Stimulated activated CD8-positive, alpha-beta memory T cell treated with anti-CD3 and anti-CD28 coated beads, Interleukin-15, amount 100 ng/mL, for 48 hours (primary cell): ENCODE data around the gene IFNGR2.
A peak's percentile ranks its signal among the peaks of the same experiment; 100 is the strongest.
"Not testable (repeated sequence)": the region's sequence is repeated elsewhere in the genome, so short reads cannot be mapped to it uniquely, and the experiment has no call there.

Source experiments
- DNase-seq, 2 donors: peaks; one replicate each; pipeline ENCODE4 v3.0.0-alpha.2; 2020; ENCODE audit warnings: low read depth in 2 of 2

Gene IFNGR2

DNA sequence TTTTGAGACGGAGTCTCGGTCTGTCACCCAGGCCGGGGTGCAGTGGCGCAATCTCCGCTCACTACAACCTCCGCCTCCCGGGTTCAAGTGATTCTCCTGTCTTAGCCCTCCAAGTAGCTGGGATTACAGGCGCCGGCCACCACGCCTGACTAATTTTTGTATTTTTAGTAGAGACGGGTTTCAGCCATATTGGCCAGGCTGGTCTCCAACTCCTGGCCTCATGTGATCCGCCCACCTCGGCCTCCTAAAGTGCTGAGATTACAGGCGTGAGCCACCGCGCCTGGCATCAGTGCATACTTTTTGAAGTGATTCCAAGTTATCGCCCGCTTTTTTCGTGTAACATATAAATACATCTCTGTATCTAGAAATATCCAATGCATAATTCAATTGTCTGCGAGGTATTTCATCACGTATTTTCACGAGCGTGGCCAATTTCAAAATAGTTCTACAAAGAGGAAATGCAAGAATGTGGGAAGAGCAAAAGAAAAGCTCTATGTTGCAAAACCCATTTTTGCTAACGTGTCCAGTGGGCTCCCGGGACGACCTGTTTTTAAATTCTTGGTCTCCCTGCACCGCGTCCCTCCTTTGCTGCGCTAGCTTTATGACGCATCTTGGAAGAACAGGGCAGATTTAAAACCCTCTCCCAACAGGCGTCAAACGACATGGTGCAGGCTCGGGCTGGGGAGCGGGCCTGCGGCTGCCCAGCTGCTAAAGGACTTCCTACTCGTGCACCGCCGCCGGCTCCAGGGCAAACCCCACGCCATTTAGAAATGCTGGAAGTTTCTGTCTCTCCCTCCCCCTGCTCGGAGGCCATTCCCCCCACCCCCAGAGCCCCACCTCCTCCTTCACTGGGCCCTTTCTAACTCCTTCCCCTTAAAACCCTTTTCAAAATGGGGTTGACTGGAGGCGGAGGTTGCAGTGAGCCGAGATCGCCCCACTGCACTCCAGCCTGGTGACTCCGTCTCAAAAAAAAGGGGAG, 923 bp upstream of the IFNGR2 start:
- no peak for DNase-seq

DNA sequence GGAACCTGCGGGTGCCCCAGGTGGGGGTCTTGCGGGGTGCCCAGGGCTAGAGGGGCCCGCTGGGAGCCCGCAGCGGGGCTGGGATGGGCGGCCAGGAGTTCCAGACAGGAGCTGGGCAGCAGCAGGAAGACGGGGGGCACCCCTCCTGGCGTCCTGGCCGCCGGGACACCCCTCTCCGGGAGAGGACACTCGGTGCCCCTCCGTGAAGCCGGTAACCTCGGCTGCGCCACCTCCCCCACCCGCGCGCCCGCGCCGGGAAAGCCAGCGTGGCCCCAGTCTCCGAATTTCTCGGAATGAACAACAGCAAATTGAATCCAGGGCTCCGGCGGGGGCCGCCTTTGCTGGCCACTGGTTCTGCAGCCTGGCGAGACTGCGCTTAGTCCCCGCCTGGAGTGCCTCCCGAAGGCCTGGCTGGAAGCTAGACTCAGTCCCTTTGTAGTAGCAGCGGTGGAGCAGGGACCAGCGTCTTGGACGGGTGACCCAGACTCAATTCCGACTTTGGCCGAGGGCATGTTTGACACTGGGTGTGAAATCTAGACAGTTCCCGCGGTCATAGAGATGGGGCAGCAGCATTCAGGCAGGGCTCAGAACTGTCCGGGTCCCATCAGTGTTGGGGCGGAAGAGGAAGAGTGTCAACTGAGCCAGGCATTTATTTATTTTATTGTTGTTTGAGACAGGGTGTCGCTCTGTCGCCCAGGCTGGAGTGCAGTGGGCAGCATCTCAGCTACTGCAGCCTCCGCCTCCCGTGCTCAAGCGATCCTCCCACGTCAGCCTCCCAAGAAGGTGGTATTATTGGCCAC, 773 bp downstream of the IFNGR2 start:
- DNase-seq: no peak

DNA sequence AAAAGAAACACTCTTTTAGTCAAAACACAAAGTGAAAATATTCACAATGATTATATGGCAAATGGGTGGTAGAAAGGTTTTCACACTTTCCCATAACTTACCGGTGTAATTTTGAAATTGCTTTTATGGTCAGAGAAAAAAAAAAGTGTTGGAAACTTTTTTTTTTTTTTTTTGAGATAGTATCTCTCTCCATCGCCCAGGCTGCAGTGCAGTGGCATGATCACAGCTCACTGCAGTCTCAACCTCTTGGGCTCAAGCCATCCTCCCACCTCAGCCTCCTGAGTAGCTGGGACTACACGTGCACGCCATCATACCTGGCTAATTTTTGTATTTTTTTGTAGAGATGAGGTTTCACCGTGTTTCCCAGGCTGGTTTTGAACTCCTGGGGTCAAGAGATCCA, 3.3 kb downstream of the IFNGR2 start:
- DNase-seq: no peak

DNA sequence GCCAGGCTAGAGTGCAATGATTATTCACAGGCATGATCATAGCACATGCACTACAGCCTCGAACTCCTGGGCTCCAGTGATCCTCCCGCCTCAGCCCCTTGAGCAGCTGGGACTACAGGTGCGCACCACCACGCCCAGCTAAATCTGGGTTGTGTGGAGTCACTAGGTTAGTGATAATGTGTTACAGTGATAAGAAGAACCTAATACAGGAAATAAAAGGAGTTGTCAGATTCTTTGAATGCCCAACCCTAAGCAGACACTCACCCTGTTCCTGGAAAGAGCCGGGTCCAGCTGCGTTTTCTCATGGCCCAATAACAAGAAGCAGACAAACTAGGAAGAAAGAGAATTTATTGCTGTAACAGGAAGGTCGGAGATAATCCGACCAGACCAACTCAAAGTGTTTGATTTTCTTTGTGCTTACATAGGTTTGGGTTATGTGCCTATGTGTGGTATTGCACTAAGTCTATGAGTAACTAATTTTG, 8.8 kb downstream of the IFNGR2 start:
- no peak for DNase-seq

DNA sequence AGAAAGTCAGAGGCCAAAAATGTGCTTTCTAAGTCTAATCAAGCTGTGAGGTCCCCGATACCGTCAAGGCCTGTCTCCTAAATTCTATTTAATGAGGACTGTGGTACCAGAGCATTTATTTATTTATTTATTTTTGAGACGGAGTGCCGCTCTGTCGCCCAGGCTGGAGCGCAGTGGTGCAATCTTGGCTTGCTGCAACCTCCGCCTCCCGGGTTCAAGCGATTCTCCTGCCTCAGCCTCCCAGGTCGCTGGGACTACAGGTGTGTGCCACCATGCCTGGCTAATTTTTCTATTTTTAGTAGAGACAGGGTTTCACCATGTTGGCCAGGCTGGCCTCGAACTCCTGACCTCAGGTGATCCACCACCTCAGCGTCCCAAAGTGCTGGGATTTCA, 9.2 kb downstream of the IFNGR2 start:
- not testable (repeated sequence) for DNase-seq

DNA sequence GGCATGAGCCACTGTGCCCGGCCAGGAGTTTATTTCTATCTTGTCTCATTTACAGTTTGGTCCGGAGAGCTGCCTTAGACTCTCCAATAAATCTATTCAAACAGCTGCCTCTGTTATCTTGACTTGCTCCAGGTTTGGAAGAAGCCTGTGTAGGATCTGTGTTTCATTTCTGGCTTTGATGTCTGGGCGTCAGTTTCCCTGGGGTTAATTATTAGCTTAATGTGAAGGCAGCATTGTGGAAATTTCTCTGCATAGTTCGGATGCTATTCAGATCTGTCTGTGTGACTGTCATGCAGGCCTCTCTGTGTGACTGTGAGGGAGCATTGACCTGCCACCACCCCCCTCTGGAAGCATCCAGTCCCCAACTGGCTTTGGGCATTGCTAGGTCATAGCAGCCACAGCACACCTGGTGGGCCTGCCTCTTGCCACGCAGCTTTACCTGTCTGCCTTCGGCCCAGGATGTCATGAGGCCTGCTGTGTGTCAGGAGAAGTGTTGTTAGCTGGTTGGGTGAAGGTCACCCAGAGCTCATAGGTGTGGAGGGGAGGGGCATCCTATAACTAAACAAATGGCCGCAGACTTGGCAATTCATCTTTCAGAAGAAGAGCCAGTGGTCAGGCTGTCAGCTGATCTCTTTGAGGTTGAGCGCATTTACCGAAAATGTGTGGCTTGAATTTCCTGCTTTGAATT, 9.8 kb downstream of the IFNGR2 start:
- DNase-seq: no peak

DNA sequence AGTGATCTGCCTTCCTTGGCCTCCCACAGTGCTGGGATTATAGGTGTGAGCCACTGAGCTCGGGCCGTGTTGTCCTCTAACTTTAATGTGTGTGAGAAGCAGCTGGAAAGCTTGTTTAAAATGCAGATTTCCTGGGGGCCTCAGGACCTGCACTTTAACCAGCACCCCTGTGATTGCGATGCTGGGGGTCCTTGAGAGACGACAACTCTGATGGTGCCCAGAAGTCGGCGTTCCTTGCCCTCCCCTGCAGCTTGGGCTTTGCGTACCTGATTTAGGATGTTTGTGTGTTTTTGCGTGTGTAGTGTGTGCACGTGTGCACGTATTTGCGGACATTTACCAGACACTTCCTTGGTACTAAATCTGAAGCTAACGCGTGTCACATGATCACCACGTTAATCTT, 10.9 kb downstream of the IFNGR2 start:
- DNase-seq: no peak

DNA sequence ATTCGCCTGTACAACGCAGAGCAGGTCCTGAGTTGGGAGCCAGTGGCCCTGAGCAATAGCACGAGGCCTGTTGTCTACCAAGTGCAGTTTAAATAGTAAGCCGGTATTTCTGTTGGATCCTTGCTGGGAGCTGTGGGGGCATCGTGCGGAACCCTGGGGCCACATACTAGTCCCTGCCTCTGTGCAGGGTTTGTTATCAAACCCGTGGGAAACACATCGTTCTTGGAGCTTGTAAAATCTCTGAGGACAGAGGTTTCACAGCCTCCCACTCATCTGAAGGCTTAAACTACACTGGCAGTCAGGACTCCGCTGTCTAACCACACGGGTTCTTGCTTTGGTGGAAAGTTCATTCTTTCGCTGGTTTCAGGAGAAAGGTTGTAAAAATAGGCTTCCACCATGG, 11.7 kb downstream of the IFNGR2 start:
- DNase-seq: no peak

DNA sequence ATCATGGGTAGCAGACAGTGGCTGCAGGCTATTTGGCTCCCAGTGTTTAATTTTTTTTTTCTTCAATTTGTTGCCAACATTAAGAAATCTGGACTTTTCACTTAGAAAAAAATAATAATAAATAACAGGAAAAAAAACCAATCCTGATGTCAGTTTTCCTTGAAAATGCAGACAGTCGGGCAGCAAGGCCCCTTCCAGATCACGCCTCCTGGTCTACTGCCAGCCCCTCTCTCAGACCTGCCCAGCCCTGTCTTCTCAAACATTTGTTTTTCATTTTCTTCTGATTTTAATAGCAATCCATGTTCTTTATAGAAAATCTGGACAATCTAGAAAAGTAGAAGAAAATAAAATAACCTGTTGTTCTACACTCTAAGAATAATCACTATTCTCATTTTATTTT, 15.5 kb downstream of the IFNGR2 start:
- DNase-seq: no peak

DNA sequence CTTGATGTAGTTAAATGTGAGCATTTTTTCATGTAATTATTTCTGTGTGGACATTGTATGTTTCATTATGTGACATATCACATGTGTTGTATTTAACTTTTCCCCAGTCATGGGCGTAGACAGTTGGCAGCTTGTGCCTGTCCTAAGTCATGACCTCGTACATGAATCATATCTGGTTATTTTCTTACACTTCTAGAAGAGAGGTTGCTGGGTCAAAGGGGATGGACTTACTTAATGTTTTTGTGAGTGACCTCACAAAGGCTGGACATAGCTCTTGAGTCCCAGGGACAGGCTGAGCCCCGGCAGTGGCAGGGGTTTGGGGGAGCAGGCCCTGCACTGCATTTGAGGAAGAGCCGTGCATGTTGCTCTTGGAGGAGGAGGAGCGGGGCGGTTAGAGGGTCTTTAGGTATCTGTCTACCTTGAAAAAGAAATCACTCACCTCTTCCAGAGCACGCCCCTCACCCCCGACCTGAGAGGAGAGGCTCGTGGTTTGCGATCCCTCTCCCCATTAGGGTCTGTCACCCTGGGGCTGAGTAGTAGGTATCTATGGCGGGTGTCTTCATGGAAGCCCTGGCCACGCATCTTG, 16.4 kb downstream of the IFNGR2 start:
- no peak for DNase-seq

DNA sequence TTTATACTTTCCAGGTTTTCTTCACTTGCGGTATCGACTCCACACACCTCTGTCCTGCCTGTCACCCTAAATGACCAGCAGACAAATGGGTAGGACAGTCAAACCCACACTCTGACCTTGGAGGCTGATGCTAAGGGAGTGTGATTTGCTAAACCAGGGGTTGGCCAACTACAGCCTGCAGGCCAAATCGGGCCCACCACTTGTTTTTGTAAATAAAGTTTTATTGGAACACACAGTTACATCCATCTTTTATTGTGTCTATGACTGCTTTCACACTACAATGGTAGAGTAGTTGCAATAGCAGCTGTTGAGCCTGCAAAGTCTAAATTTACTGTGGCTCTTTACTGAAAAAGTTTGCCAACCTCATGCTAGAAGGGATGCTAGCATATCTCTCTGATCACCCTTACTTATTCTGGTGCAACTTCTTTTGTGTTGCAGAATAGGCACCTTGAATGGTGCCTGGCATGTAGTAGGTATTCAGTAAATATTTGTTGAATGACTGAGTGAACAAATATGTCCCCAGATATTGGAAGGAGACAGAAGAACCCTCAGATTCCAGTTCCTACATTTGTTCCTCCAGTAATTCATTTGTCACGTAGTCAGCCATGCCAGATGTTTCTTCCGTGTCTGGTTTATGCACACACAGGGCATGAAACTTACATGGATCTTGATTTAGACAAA, 18.6 kb downstream of the IFNGR2 start:
- DNase-seq: no peak

DNA sequence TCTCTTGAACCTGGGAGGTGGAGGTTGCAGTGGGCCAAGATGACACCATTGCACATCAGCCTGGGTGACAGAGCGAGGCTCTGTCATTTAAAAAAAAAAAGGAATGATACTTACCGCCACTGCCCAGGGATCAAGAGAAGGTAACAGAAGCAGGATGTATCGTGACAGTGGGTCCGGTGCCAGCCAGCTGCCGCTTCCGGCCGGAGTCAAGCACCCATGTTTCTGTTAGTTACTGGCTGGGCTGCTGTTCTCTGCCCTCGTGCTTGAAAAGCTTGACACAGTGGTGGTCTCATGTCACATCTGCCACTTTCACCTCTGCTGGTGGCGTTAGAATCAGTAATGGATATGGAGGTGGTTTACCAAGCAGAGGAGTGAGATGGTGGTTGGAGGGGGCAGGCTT, 21.0 kb downstream of the IFNGR2 start:
- no peak for DNase-seq

DNA sequence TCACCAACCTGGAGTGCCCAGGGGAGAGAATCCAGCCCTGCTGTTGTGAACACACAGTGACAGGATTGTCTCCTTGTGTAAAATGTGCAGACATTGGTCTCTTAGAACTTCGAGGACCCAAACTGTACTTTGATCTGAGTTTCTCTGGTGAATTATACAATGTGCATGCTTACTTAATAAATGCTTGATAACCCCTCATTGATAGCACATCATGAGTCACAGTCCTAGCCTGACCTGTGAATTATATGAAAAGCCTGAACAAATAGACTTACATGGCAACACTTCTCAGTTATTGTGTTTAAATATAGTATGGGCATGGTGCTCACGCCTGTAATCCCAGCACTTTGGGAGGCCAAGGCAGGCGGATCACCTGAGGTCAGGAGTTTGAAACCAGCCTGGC, 22.6 kb downstream of the IFNGR2 start:
- no peak for DNase-seq

DNA sequence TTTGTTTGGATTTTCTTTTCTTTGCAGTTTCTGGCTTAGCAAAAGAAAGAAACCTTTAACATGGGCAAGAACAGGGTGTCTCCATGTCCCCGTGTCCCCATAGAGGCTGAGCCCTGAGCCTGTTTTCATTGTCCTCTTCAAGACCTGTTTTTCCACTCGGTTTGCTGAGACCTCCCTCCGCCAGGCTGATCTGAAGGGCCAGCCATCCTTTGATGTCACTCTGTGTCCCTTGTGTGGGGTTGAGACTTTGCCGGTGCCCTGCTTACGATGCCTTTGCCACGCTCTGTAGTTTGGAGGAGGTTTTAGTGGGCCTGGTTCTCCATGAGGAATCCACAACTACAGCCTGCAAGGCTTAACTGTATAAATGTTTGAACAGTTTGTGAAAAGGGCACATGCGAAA, 23.8 kb downstream of the IFNGR2 start:
- no peak for DNase-seq

DNA sequence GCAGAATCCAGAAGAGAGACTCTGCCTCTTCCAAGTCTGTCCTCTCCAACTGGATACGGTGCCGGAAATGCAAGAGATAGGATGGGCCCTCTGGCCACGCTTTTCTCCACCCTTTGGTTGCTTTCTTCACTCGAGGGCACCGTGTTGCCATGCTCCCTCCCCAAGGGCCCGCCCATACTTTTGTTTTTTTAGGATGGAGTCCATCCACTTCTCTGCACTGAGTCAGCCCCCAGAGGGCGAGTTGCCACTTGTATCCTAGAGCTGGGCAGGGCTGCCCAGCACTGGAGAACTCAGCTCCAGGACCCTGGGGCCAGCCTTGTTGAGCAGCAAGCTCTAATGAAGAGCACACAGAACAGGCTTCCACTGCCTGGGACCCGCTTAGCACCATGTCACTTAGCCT, 25.5 kb downstream of the IFNGR2 start:
- DNase-seq: no peak

DNA sequence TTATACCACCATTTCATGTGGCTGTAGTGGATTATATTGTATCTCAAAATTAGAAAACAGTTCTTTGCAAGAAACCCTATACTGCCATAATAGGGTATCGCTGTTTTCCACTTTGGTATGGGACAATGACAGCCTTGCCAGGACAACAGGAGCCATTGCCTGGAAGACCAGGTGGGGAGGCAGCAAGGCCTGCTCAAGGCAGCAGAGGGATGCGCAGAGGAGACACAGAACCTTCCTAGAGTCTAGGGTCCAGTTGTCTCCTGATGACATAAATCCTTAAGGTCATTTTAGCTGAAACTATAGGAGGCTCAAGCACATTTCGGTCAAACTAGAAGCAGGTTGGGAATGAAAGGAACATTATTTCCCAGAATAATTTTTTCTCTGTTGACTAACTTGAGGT, 27.6 kb downstream of the IFNGR2 start:
- no peak for DNase-seq

DNA sequence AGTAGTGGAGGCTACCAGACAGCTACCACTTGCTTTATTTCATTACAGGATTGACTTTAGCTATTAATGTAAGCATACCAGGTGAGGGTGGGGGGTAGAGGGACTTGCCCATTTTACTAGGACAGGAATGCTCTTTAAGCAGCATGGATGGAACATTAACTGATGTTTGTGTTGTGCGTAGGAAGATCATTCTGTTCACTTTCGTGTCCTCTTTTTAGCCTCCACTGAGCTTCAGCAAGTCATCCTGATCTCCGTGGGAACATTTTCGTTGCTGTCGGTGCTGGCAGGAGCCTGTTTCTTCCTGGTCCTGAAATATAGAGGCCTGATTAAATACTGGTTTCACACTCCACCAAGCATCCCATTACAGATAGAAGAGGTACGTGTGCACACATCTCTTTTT, 29.3 kb downstream of the IFNGR2 start:
- DNase-seq: no peak

DNA sequence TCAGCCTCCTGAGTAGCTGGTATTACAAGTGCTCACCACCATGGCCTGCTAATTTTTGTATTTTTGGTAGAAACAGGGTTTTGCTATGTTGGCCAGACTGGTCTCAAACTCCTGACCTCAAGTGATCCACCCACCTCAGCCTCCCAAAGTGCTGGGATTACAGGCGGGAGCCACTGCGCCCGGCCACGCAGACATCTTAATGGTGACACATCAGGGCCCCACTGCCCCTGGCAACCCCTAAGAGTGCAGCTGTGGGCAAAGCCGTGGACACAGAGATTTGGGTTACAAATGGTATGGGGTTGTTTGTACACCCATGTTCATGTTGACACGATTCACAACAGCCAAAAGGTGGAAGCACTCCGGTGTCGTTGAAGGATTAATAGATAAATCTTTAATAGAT, 29.8 kb downstream of the IFNGR2 start:
- no peak for DNase-seq

DNA sequence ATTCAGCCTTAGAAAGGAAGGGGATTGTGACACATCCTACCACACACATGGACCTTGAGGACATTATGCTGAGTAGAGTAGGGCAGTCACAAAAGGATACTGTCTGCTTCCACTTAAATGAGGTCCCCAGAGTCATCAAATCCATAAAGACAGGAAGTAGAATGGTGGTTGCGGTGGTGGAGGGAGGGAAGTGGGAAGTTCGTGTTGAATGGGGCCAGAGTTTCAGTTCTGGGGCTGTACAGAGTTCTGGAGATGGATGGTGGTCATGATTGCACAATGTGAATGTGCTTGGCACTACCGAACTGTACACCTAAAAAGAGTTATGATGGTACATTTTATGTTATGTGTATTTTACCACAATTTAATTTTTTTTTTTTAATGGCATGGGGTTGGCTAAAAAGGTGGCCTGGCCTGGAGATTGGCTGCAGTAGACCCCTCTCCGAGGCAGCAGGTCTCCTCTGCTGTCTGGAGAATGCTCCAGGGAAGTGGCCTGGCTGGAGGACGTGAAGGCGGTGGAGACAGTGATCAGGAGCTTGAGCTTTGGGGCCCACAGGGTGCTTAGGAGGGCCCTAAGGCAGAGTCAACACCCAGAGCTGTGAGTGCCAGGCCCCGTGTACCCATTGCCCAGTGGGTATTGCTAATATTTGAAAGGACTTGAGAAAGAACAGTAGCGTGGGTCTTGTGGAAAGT, 30.4 kb downstream of the IFNGR2 start:
- no peak for DNase-seq

DNA sequence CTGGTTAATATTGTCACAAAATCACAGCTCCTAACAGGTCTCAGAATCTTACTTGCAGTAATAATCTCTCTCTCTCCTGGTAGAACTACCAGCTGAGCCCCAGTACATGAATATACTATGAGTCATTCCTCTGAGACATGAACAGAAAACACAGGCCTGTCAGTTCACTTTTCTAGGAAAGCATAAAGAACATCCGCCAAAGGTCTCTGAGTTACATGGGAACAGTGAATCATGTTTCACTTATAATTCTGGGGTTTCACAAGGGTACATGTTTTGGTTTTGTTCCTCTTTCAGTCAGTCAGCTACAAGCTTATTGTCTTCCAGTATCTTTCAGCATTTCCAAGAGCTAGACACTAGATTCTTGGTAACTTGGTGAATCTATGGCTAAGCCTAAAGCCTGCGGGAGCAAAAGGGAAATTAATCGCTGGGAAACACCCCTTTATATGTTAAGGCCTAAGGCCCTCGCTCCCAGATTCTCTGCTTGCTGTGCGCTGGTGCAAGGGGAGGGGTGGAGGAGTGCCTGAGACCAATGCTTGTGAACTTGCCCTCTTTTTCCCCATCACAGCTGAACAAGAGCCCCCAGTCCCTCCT, 31.7 kb downstream of the IFNGR2 start:
- DNase-seq: peak; percentile 14 to 21
